Cerebellar nuclear complex (tissue), 1 donor: Measurements from ENCODE around the gene FOXP2.
"Not testable (repeated sequence)": the region's sequence is repeated elsewhere in the genome, so short reads cannot be mapped to it uniquely, and the experiment has no call there.

Experiments
- DNase-seq, 2 experiments: peaks; one replicate each; lab custom pipeline; 2025; lab: John Stamatoyannopoulos, UW

The FOXP2 gene

GRCh38 chr7:114590298-114590697 lies 175.7 kb downstream of the FOXP2 start:
- no peak for DNase-seq

- no peak for DNase-seq
Observed at GRCh38 chr7:114598946-114599345, 184.3 kb downstream of the FOXP2 start.

GRCh38 chr7:114606100-114606499 lies 191.5 kb downstream of the FOXP2 start:
- DNase-seq: no peak

- not testable (repeated sequence) for DNase-seq
Observed at GRCh38 chr7:114608822-114609221, 194.2 kb downstream of the FOXP2 start.

GRCh38 chr7:114620208-114620607 lies 205.6 kb downstream of the FOXP2 start:
- DNase-seq: no peak

GRCh38 chr7:114622221-114622620 lies 207.6 kb downstream of the FOXP2 start:
- no peak for DNase-seq

- DNase-seq: no peak
Observed at GRCh38 chr7:114623146-114623545, 208.5 kb downstream of the FOXP2 start.

GRCh38 chr7:114627231-114627630 lies 212.6 kb downstream of the FOXP2 start:
- DNase-seq: no peak

GRCh38 chr7:114628362-114628761 lies 213.7 kb downstream of the FOXP2 start:
- DNase-seq: no peak

- no peak for DNase-seq
Observed at GRCh38 chr7:114629762-114630161, 215.1 kb downstream of the FOXP2 start.

- no peak for DNase-seq
Observed at GRCh38 chr7:114630201-114630990, 215.8 kb downstream of the FOXP2 start.

- DNase-seq: no peak
Observed at GRCh38 chr7:114631249-114631822, 216.7 kb downstream of the FOXP2 start.

GRCh38 chr7:114639451-114639850 lies 224.8 kb downstream of the FOXP2 start:
- DNase-seq: no peak

- DNase-seq: no peak
Observed at GRCh38 chr7:114644455-114644854, 229.8 kb downstream of the FOXP2 start.

- no peak for DNase-seq
Observed at GRCh38 chr7:114645451-114645850, 230.8 kb downstream of the FOXP2 start.

GRCh38 chr7:114647518-114647917 lies 232.9 kb downstream of the FOXP2 start:
- no peak for DNase-seq

- DNase-seq: no peak
Observed at GRCh38 chr7:114648117-114648516, 233.5 kb downstream of the FOXP2 start.

GRCh38 chr7:114648680-114649079 lies 234.1 kb downstream of the FOXP2 start:
- DNase-seq: no peak

- no peak for DNase-seq
Observed at GRCh38 chr7:114649689-114650088, 235.1 kb downstream of the FOXP2 start.

- no peak for DNase-seq
Observed at GRCh38 chr7:114650491-114650890, 235.9 kb downstream of the FOXP2 start.

GRCh38 chr7:114652041-114652440 lies 237.4 kb downstream of the FOXP2 start:
- DNase-seq: no peak

- DNase-seq: no peak
Observed at GRCh38 chr7:114653364-114654088, 238.9 kb downstream of the FOXP2 start.

GRCh38 chr7:114656466-114656865 lies 241.9 kb downstream of the FOXP2 start:
- no peak for DNase-seq
